Subcutaneous adipose tissue (tissue), 4 donors: ENCODE data around the gene GFRA1. TPM values are rescaled to one million over a fixed set of nuclear protein-coding genes. Genes with fewer than 3 reads are reported as not detected.

ENCODE experiments used
- total RNA-seq, 4 donors: library from RNA; depleted of rRNA; stranded (reverse); fragments of >200 nt; gene quantifications; one replicate each; pipeline ENCODE4 v1.1.0, GENCODE V29; 2016
- TF ChIP-seq, protein P1 (sequence below): fragments of 450-650 bp; IDR thresholded peaks from one replicate; pipeline ENCODE4 v1.5.1; 2016; ENCODE audit warnings: low read depth, mild to moderate bottlenecking, control low read depth, antibody characterized with exemption, moderate library complexity

Gene GFRA1
- total RNA-seq, 4 donors from 2014 or later = 47.8 to 152 (median 69.4) TPM

DNA sequence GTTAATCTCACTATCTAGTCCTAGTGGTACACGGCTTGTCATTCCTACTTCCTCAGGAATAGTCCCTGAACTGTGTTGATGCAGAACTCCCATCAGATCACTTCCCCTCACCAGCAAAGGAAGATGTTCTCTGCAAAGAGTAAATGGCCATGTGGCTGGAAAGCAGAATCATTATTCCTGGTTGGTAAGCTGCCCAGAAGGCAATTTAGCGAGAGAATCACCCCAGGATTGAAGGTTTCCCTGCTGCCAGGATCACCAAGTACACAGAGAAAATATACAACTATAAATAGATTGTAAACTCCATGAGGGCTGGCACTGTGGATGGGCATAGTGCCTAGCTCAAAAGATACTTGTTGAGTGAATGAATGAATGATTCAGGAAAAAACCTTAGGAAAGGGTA, 115.0 kb downstream of the GFRA1 start:
- TF ChIP-seq, protein P1, sequence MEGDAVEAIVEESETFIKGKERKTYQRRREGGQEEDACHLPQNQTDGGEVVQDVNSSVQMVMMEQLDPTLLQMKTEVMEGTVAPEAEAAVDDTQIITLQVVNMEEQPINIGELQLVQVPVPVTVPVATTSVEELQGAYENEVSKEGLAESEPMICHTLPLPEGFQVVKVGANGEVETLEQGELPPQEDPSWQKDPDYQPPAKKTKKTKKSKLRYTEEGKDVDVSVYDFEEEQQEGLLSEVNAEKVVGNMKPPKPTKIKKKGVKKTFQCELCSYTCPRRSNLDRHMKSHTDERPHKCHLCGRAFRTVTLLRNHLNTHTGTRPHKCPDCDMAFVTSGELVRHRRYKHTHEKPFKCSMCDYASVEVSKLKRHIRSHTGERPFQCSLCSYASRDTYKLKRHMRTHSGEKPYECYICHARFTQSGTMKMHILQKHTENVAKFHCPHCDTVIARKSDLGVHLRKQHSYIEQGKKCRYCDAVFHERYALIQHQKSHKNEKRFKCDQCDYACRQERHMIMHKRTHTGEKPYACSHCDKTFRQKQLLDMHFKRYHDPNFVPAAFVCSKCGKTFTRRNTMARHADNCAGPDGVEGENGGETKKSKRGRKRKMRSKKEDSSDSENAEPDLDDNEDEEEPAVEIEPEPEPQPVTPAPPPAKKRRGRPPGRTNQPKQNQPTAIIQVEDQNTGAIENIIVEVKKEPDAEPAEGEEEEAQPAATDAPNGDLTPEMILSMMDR = no peak

DNA sequence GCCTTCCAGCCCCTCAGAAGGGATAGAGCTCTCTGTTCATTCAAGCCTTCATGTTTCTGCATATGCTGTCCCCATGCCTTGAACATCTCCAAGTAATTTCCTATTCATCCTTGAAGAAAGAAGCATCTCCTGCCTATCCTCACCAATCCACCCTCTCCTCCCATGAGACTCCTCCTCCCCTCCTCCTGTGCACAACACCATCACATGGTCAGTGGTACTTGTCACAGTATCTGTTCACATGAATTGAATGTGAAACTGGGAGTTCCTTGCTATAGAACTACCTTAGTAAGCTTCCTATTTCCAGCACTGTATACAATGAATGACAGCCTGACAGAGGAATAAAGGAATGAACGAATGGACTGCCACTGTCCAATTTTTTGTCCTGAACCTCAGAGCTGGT, 115.5 kb downstream of the GFRA1 start:
- TF ChIP-seq, protein P1 = no peak

DNA sequence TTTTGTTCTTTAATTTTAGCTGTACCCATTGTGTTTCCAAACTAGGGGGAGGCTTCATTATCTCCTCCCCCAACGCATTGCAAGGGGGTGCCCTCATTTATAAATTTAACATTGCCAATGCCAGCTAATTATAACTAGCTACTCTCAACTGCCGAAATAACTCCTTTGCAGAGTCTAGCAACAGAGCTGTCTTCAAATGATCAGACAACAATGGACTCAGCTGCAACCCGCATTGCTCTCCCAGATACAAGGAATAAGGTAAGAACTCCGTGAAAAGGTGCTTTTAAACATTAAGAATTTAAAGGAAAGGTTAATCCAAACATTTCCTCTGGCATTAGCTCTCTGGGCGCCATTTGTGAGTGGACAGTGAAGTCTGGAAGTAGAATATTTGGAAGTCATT, 116.2 kb downstream of the GFRA1 start:
- TF ChIP-seq, protein P1 = no peak

DNA sequence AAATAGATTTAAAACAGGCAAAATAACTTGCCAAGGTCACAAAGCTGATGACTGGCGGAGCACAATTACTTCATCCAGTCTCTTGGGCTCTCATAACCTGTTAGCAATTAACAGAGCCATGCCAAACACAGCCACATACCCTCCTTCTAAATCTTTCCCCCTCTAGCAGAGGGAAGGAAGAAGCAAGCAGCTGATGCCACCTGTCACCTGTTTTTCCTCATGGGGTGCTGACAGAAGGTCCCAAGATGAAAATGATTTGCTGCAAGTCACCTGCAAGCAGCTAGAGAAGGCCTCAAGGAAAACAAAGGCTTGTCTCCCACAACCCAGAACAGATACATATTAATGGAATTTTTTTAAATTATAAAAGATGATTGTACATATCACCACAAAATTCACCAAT, 117.8 kb downstream of the GFRA1 start:
- TF ChIP-seq, protein P1 = no peak

DNA sequence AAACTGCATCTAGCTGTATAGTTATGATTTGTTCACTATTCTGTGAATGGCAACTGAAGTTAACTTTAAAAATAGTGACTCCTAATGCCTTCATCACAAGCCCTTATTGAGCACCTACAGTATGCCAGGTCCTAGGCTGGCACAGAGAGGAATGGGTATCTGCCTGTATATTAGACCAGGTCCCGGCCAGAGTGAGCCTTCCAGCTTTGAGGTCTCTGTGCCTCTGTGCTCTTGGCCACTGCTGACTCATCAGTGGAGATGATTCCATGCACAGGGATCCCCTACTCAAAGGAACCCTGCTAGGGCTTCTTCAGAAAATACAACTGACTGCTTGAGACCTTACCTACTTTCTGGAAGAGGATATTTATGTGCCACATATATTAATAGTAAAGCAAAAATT, 118.4 kb downstream of the GFRA1 start:
- TF ChIP-seq, protein P1 = no peak

DNA sequence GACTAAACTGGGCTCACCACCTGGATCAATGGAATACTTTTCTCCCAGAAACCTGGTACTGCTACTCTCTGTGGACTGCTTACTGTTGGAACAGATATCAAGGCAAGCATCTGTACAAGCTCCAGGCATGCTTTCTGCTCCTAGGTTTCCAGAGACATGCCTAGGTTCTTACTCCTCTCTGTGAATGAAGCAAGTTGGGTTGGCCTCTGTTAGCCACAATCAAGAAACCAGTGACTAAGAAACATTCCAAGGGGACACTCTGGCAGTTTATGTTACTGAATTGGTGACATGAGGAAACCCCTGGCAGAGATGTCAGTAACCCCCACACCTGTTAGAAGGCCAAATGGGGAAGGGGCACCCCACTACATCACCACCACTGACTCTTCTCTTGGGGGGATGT, 121.9 kb downstream of the GFRA1 start:
- TF ChIP-seq, protein P1 = no peak

DNA sequence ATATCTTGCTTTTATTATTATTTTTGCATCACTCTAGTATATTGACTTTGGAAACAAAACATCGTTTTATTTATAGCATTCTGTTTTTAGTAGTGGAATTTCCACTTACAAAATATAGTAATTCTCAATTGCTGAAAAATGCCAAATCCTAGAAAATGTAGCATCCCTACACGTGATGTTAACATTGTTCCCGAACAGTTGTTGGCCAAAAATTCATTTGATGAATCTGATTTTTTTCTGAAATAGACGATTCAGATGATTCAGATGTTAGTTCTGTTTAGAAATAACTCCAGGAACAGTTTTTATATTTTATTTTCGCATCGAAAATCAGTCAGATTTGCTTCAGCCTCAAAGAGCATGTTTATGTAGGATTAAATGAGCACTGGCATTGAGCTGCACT, 122.4 kb downstream of the GFRA1 start:
- TF ChIP-seq, protein P1 = no peak
